ENCODE data around the gene PALS1.

PALS1 gene

DNA sequence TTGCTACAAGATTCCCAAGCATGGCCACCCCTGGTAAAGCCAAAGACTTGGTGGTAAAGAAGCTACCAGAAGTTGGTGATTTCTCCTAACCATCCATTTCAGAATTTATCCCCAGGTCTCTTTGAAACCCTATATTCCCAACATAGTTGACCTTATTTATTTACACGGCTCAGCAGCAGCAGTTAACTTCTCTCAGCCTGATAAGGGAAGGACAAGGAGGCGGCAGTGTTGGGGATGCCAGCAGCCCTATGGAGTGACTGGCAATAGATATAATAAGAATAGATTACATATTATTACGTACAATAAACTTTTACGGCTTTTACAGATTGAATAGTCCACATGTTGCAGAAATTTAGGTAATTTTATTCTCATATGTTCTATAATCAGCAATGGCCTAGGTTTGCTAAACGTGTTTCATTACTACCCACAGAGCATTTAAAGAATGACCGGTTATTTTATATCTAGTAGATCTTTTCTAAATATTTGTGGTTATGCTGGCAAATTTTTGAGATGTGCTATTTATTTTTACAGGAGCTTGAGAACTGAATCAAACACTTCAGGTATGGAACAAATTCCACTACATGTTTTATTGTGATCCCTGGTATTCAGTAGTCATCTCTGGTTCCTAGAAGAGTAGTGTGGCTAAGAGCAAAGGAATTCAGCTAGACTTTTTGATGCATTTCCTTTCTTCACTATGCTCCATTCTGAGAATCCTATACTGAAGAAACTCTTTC lies 19.8 kb upstream of the PALS1 start (continued):
- TF ChIP-seq ZXDB (tag by site-specific recombination; IDR thresholded peaks at IDR 0.05) (0 out of 2 replicates have a peak, but pooled peaks have one; percentile 34), OVOL3 (tag by site-specific recombination; IDR thresholded peaks at IDR 0.05) (no peak), ZNF155 (tag by site-specific recombination; IDR thresholded peaks at IDR 0.05) (no peak), GLIS1 (tag by site-specific recombination; IDR thresholded peaks at IDR 0.05) (no peak), ZNF10 (tag by site-specific recombination; IDR thresholded peaks at IDR 0.05) (peak; percentile 58; the same call in 1 of the 2 replicates), ZNF366 (tag by site-specific recombination; conservative IDR thresholded peaks at IDR 0.05) (no peak), ZNF701 (tag by site-specific recombination; IDR thresholded peaks at IDR 0.05) (no peak), ZNF843 (tag by site-specific recombination; IDR thresholded peaks at IDR 0.05) (0 out of 2 replicates have a peak, but pooled peaks have one; percentile 32), ZNF214 (tag by site-specific recombination; IDR thresholded peaks at IDR 0.05; ENCODE audit: borderline replicate concordance) (no peak), KLF8 (tag by site-specific recombination; IDR thresholded peaks at IDR 0.05) (0 out of 2 replicates have a peak, but pooled peaks have one; percentile 12), HOXA7 (CRISPR knock-in tag; IDR thresholded peaks at IDR 0.05; ENCODE audit: borderline replicate concordance) (no peak), IKZF3 (tag by site-specific recombination; IDR thresholded peaks at IDR 0.05) (no peak), ZNF335 (tag by site-specific recombination; conservative IDR thresholded peaks at IDR 0.05) (no peak), ZNF426 (tag by site-specific recombination; IDR thresholded peaks at IDR 0.05) (no peak), ZNF184 (tag by site-specific recombination; IDR thresholded peaks at IDR 0.05) (no peak), ZNF610 (tag by site-specific recombination; IDR thresholded peaks at IDR 0.05; ENCODE audit: borderline replicate concordance) (no peak), BCL11A (tag by site-specific recombination; IDR thresholded peaks at IDR 0.05; ENCODE audit: low read depth) (no peak), ZNF223 (tag by site-specific recombination; IDR thresholded peaks at IDR 0.05) (no peak), ZSCAN30 (tag by site-specific recombination; IDR thresholded peaks at IDR 0.05) (peak; percentile 29; the same call in 1 of the 2 replicates), ZNF600 (tag by site-specific recombination; IDR thresholded peaks at IDR 0.05) (no peak), ZNF560 (tag by site-specific recombination; IDR thresholded peaks at IDR 0.05; ENCODE audit: borderline replicate concordance) (no peak), HOXD13 (CRISPR knock-in tag; IDR thresholded peaks at IDR 0.05; ENCODE audit: borderline replicate concordance) (no peak), ZNF132 (tag by site-specific recombination; IDR thresholded peaks at IDR 0.05; ENCODE audit: borderline replicate concordance) (no peak), ZNF48 (tag by site-specific recombination; IDR thresholded peaks at IDR 0.05) (no peak), ZNF221 (tag by site-specific recombination; IDR thresholded peaks at IDR 0.05; ENCODE audit: borderline replicate concordance) (no peak)
- TF ChIP-seq, protein P1, sequence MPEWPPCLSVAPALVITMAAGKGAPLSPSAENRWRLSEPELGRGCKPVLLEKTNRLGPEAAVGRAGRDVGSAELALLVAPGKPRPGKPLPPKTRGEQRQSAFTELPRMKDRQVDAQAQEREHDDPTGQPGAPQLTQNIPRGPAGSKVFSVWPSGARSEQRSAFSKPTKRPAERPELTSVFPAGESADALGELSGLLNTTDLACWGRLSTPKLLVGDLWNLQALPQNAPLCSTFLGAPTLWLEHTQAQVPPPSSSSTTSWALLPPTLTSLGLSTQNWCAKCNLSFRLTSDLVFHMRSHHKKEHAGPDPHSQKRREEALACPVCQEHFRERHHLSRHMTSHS (tag by site-specific recombination; IDR thresholded peaks at IDR 0.05) = no peak
- TF ChIP-seq, protein P2, sequence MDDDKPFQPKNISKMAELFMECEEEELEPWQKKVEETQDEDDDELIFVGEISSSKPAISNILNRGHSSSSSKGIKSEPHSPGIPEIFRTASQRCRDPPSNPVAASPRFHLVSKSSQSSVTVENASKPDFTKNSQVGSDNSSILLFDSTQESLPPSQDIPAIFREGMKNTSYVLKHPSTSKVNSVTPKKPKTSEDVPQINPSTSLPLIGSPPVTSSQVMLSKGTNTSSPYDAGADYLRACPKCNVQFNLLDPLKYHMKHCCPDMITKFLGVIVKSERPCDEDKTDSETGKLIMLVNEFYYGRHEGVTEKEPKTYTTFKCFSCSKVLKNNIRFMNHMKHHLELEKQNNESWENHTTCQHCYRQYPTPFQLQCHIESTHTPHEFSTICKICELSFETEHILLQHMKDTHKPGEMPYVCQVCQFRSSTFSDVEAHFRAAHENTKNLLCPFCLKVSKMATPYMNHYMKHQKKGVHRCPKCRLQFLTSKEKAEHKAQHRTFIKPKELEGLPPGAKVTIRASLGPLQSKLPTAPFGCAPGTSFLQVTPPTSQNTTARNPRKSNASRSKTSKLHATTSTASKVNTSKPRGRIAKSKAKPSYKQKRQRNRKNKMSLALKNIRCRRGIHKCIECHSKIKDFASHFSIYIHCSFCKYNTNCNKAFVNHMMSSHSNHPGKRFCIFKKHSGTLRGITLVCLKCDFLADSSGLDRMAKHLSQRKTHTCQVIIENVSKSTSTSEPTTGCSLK (tag by site-specific recombination; IDR thresholded peaks at IDR 0.05) = no peak
- TF ChIP-seq, protein P3, sequence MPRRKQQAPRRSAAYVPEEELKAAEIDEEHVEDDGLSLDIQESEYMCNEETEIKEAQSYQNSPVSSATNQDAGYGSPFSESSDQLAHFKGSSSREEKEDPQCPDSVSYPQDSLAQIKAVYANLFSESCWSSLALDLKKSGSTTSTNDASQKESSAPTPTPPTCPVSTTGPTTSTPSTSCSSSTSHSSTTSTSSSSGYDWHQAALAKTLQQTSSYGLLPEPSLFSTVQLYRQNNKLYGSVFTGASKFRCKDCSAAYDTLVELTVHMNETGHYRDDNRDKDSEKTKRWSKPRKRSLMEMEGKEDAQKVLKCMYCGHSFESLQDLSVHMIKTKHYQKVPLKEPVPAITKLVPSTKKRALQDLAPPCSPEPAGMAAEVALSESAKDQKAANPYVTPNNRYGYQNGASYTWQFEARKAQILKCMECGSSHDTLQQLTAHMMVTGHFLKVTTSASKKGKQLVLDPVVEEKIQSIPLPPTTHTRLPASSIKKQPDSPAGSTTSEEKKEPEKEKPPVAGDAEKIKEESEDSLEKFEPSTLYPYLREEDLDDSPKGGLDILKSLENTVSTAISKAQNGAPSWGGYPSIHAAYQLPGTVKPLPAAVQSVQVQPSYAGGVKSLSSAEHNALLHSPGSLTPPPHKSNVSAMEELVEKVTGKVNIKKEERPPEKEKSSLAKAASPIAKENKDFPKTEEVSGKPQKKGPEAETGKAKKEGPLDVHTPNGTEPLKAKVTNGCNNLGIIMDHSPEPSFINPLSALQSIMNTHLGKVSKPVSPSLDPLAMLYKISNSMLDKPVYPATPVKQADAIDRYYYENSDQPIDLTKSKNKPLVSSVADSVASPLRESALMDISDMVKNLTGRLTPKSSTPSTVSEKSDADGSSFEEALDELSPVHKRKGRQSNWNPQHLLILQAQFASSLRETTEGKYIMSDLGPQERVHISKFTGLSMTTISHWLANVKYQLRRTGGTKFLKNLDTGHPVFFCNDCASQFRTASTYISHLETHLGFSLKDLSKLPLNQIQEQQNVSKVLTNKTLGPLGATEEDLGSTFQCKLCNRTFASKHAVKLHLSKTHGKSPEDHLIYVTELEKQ (tag by site-specific recombination; IDR thresholded peaks at IDR 0.05; ENCODE audit: borderline replicate concordance) = no peak
